Spleen (tissue), 11 donors: ENCODE data around the gene EPX. TPM values are rescaled to one million over a fixed set of nuclear protein-coding genes. Genes with fewer than 3 reads are reported as not detected.

ENCODE experiments used
- DNase-seq: peaks from one replicate; pipeline ENCODE4 v3.0.0-alpha.2; 2020
- H3K27ac ChIP-seq, 8 donors: fragments of 200-600 bp; sonication (generic) in 7 of 8; 1 replicate in 4 of 8; 2 replicates in 4 of 8; pipeline versions ENCODE4 v1.5.0 to v1.8.0; 2016 to 2021; ENCODE audit warnings: inconsistent platforms in 4 of 8, mild to moderate bottlenecking in 4 of 8, moderate library complexity in 1 of 8
- H3K27me3 ChIP-seq, 7 donors: fragments of 200-600 bp; sonication (generic) in 6 of 7; replicated peaks in 1 of 7; 1 replicate in 4 of 7; 2 replicates in 3 of 7; pipeline versions ENCODE4 v1.5.0 to v1.8.0; 2016 to 2021; ENCODE audit warnings: inconsistent platforms in 3 of 7, mild to moderate bottlenecking in 1 of 7
- H3K36me3 ChIP-seq, 6 donors: fragments of 200-600 bp; sonication (generic) in 5 of 6; 1 replicate in 4 of 6; 2 replicates in 2 of 6; pipeline versions ENCODE4 v1.5.0 to v1.8.0; 2016 to 2021; ENCODE audit warnings: inconsistent platforms in 2 of 6
- H3K4me1 ChIP-seq, 6 donors: fragments of 200-600 bp; sonication (generic) in 5 of 6; 1 replicate in 3 of 6; 2 replicates in 3 of 6; pipeline versions ENCODE4 v1.5.0 to v1.8.0; 2016 to 2021; ENCODE audit warnings: inconsistent platforms in 3 of 6
- H3K4me3 ChIP-seq, 8 donors: fragments of 200-600 bp; sonication (generic) in 7 of 8; 1 replicate in 4 of 8; 2 replicates in 4 of 8; pipeline versions ENCODE4 v1.5.0 to v1.8.0; 2016 to 2021; ENCODE audit warnings: inconsistent platforms in 4 of 8, mild to moderate bottlenecking in 4 of 8, moderate library complexity in 2 of 8
- H3K9me3 ChIP-seq, 8 donors: fragments of 200-600 bp; sonication (generic) in 7 of 8; 1 replicate in 4 of 8; 2 replicates in 4 of 8; pipeline versions ENCODE4 v1.5.0 to v1.8.0; 2016 to 2021; ENCODE audit warnings: inconsistent platforms in 4 of 8
- POLR2A ChIP-seq, 3 donors: fragments of 450-650 bp; IDR thresholded peaks; one replicate each; pipeline ENCODE4 v1.5.1; 2017; ENCODE audit warnings: antibody characterized with exemption in 3 of 3, mild to moderate bottlenecking in 1 of 3
- POLR2AphosphoS5 ChIP-seq, 3 donors: sonication (generic); formaldehyde crosslinking; IDR thresholded peaks; one replicate each; pipeline ENCODE4 v1.5.1; 2017; ENCODE audit warnings: antibody characterized with exemption in 3 of 3
- whole genome bisulfite sequencing, 5 donors: extraction: QIAGEN DNeasy Blood & Tissue Kit in 3 of 5; methylation state at CpG; one replicate each; pipeline versions ENCODE4 v1.1.5 to v1.1.7; 2013 to 2018; 5-methylcytosine and 5-hydroxymethylcytosine counted together
- intact Hi-C: fragments of 100-400 bp; cut with DNase I; formaldehyde crosslinking; loops from one replicate; pipeline ENCODE4 v1.15.0; 2023; ENCODE audit warnings: low total_unique reads
- polyA plus RNA-seq, 3 donors: library from polyadenylated mRNA; stranded (reverse); fragments of 200-250 nt; gene quantifications; one replicate each; pipeline ENCODE4 v1.2.1, GENCODE V29; 2013
- total RNA-seq, 7 donors: library from RNA; depleted of rRNA in 3 of 7; stranded (reverse); fragments of >200 nt in 3 of 7; fragmentation: NEBNext Ultra II Directional in 4 of 7; extraction: Animal tissue kit (Norgen Biotek cat#: 25700) in 4 of 7; gene quantifications; one replicate each; pipeline versions ENCODE4 v1.1.0 to v1.2.1, GENCODE V29; 2016 to 2021
- TF ChIP-seq, protein P1 (sequence below), 11 experiments: fragments of 200-600 bp in 7 of 11; fragments of 450-650 bp in 4 of 11; sonication (generic) in 4 of 11; IDR thresholded peaks in 8 of 11; conservative IDR thresholded peaks in 3 of 11; 1 replicate in 7 of 11; 2 replicates in 4 of 11; pipeline versions ENCODE4 v1.4.0 to v1.8.0; 2016 to 2021; ENCODE audit warnings: antibody characterized with exemption in 11 of 11, inconsistent platforms in 4 of 11, mild to moderate bottlenecking in 1 of 11
- donor health status: healthy with polysubstance abuse.
- donor health status: DM: no; HTN: no; CAD: no; lungs with moderate emphysema.
- donor health status: DM: no; HTN: no; CAD: no.
- donor health status: Bipolar disorder and iron deficiency.
- donor health status: healthy.
- donor health status: DM: no; HTN: no; CAD: no.
- donor health status: DM: yes; HTN: yes; CAD: no.

The EPX gene
- total and polyA plus RNA-seq, 10 donors = 0.24 to 3.9 (median 1.2) TPM; not detected in 1

GRCh38 chr17:58176200-58176599, 16.3 kb upstream of the EPX start:
- H3K4me1 ChIP-seq = peaks cover 0 to 12% (median 3%) of the 10 kb centered on the region in 6 donors
- WGBS, 5 donors = 38 to 45% (median 44%) methylated on average over 7 of the region's 7 CpGs
- no peaks in the 10 kb centered on the region for H3K36me3 ChIP-seq
- peaks cover 0 to 18% (median 0%) of the 10 kb centered on the region in 7 donors for H3K27me3 ChIP-seq
- no peak overlapping the region for H3K27ac ChIP-seq
- DNase-seq = no peak
- H3K4me3 ChIP-seq = no peak overlapping the region
- intact Hi-C loops = no loop called here
- TF ChIP-seq POLR2A (IDR thresholded peaks at IDR 0.05) (no peak), POLR2AphosphoS5 (IDR thresholded peaks at IDR 0.05) (no peak)
- TF ChIP-seq, protein P1, sequence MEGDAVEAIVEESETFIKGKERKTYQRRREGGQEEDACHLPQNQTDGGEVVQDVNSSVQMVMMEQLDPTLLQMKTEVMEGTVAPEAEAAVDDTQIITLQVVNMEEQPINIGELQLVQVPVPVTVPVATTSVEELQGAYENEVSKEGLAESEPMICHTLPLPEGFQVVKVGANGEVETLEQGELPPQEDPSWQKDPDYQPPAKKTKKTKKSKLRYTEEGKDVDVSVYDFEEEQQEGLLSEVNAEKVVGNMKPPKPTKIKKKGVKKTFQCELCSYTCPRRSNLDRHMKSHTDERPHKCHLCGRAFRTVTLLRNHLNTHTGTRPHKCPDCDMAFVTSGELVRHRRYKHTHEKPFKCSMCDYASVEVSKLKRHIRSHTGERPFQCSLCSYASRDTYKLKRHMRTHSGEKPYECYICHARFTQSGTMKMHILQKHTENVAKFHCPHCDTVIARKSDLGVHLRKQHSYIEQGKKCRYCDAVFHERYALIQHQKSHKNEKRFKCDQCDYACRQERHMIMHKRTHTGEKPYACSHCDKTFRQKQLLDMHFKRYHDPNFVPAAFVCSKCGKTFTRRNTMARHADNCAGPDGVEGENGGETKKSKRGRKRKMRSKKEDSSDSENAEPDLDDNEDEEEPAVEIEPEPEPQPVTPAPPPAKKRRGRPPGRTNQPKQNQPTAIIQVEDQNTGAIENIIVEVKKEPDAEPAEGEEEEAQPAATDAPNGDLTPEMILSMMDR (IDR thresholded peaks at IDR 0.05 in 8 of 11, conservative IDR thresholded peaks at IDR 0.05 in 3 of 11) = no peak
- no peaks in the 10 kb centered on the region for H3K9me3 ChIP-seq

GRCh38 chr17:58181796-58182195, 10.7 kb upstream of the EPX start:
- TF ChIP-seq POLR2AphosphoS5 (IDR thresholded peaks at IDR 0.05) = no peak
- TF ChIP-seq, protein P1 (IDR thresholded peaks at IDR 0.05 in 8 of 11, conservative IDR thresholded peaks at IDR 0.05 in 3 of 11) = no peak
- no peak for TF ChIP-seq POLR2A (IDR thresholded peaks at IDR 0.05)
- Histone ChIP-seq H3K36me3 (no peaks in the 10 kb centered on the region), H3K27ac (no peak overlapping the region), H3K4me1 (peaks cover 0 to 7% (median 0%) of the 10 kb centered on the region in 6 donors), H3K27me3 (peaks cover 0 to 11% (median 0%) of the 10 kb centered on the region in 7 donors), H3K4me3 (no peak overlapping the region), H3K9me3 (no peaks in the 10 kb centered on the region)
- 81 to 86% (median 83%) methylated on average over 4 of the region's 4 CpGs for WGBS, 5 donors
- intact Hi-C loops = no loop called here
- DNase-seq = no peak

DNA sequence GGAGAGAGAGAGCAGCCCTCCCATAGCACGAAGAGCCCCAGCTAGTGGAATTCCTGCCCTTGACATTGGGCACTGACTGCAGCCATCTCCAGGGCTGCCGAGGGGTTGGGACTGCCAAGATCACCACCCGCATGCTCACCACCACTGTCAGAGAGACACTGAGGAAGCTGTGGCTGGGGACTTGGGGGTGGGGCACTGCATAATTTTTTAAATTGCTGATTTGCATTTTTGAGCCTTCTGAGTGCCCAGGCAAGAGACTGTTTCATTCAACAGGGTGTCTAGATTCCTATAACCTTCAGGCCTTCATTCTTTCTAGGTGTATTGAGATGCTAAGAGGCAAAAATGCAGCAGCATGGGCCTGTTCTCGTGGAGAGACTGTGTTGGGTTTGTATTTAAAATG, 9.0 kb upstream of the EPX start:
- H3K4me3 ChIP-seq = no peak overlapping the region
- DNase-seq = no peak
- no peak for TF ChIP-seq POLR2A (IDR thresholded peaks at IDR 0.05)
- TF ChIP-seq, protein P1 (IDR thresholded peaks at IDR 0.05 in 8 of 11, conservative IDR thresholded peaks at IDR 0.05 in 3 of 11) = no peak
- TF ChIP-seq POLR2AphosphoS5 (IDR thresholded peaks at IDR 0.05) = no peak

GRCh38 chr17:58184308-58184985, 8.1 kb upstream of the EPX start:
- Histone ChIP-seq H3K27me3 (peaks cover 0 to 4% (median under 1%) of the 10 kb centered on the region in 7 donors), H3K36me3 (no peaks in the 10 kb centered on the region), H3K4me1 (peaks cover 0 to 7% (median 0%) of the 10 kb centered on the region in 6 donors), H3K4me3 (no peak overlapping the region), H3K9me3 (no peaks in the 10 kb centered on the region), H3K27ac (no peak overlapping the region)
- 57 to 65% (median 60%) methylated on average over 10 of the region's 10 CpGs for WGBS, 5 donors
- DNase-seq = no peak
- intact Hi-C loops = no loop called here
- TF ChIP-seq, protein P1 (IDR thresholded peaks at IDR 0.05 in 8 of 11, conservative IDR thresholded peaks at IDR 0.05 in 3 of 11) = no peak
- no peak for TF ChIP-seq POLR2A (IDR thresholded peaks at IDR 0.05)
- TF ChIP-seq POLR2AphosphoS5 (IDR thresholded peaks at IDR 0.05) = no peak

More for the DNA sequence above, 9.0 kb upstream of the EPX start:
- H3K27ac ChIP-seq = no peak overlapping the region
- H3K4me1 ChIP-seq = peaks cover 0 to 7% (median 0%) of the 10 kb centered on the region in 6 donors
- no peaks in the 10 kb centered on the region for H3K36me3 ChIP-seq
- H3K9me3 ChIP-seq = no peaks in the 10 kb centered on the region
- intact Hi-C loops = no loop called here
- no peaks in the 10 kb centered on the region for H3K27me3 ChIP-seq
- 64 to 91% (median 79%) methylated on average over 3 to 4 of the region's 4 CpGs for WGBS, 5 donors
